Stimulated activated naive CD8-positive, alpha-beta T cell treated with anti-CD3 and anti-CD28 coated beads, Interleukin-15, Interleukin-2, amounts not matched to agents 100 U/mL and 50 U/mL, for 24 hours (primary cell): ENCODE results near the gene HOXA1.

Source experiments
- ATAC-seq: fragments of 150-1000 bp; cut with Tn5 transposase; one replicate; pipeline ENCODE4 v1.10.0; 2021
- DNase-seq: peaks from one replicate; pipeline ENCODE4 v3.0.0; 2021

HOXA1 gene

GRCh38 chr7:27092819-27093110 is 3.0 kb downstream of the HOXA1 start:
- ATAC-seq (no peak), DNase-seq (no peak)

- ATAC-seq (no peak), DNase-seq (no peak)
These were observed 3.6 kb downstream of the HOXA1 start for GRCh38 chr7:27091941-27092818.

DNA sequence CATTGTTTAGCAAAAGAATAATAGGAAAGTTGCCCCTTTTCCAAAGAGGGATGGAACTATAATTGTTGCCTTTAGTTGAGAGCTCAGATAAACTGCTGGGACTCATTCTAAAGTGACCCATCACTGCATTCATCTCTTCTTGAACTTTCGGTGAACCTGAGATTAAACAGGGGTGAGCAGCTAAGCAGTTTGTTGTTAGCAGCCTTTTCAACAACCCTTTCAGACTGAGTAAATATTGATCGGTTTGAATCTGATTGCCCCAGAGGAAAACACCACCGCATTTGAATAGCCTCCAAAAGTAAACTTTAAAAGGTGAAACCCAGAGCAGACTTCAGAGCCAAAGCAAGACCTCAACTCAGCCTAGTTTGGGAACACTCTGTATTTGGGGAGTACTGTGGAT is 4.7 kb downstream of the HOXA1 start:
- no peak for DNase-seq

GRCh38 chr7:27088002-27088922 is 7.5 kb downstream of the HOXA1 start:
- DNase-seq: no peak
- no peak for ATAC-seq

More for the DNA sequence above, 4.7 kb downstream of the HOXA1 start:
- no peak for ATAC-seq

GRCh38 chr7:27083646-27084045 is 12.2 kb downstream of the HOXA1 start:
- ATAC-seq: no peak
- no peak for DNase-seq

- ATAC-seq: no peak
These were observed 13.6 kb downstream of the HOXA1 start for GRCh38 chr7:27082171-27082570.

DNA sequence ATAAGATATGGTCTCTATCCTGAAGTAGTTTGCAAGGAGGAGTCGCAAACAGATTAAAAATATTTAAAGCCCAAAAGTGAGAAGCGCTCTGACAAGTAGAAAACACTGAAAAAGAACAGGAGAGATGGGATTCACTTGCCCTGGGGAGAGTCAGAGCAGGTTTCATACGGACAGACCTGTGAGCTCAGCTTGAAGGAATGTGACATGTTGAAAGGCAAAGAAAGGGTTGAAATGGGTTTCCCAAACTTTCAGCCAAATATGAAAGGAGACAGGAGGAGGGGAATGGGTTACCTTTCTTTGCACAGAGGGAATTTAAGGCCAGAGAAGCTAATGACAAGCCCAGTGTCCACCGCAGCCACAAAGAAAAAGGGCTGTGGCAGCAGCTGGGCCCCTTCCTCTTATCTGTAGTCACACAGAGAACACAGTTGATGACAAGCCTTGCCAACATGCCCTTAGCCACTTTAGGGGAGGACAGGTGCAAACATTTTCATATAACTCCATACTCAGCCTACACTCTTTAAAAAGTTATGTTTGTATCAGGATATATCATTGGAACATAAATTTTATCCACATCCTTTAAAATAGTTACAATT is 14.9 kb downstream of the HOXA1 start:
- ATAC-seq: no peak
- DNase-seq: no peak

More at GRCh38 chr7:27082171-27082570, 13.6 kb downstream of the HOXA1 start:
- DNase-seq: no peak

DNA sequence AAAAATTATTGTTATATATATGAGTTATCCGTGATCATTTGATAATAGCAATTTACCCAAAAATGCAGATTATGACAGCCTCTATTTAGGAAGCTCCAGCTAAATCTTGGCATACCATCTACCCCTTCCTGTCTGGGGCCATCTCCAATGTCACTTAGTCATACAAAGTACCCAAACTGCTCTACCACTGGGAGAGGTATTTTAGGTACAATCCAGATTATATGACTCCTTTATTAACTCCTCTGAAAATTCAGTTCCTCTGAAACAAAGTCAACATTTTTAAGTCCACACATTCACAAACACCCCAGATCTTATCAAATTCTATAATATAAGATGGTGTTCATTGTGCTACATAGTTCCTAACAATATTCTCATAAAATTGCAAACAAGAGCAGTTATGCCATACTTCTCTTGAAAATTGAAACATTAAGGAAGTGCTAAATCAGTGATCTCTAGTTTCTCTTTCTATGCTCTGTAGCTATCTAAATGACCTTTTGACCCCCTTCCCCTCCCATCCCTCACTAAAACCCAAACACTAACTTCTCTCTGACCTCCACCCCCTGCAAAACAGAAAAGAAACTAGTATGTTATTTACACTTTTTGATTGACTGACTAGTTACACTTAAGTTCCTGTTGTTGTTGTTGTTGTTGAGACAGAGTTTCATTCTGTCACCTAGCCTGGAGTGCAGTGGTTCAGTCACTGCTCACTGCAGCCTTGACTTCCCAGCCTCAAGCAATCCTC is 16.4 kb downstream of the HOXA1 start:
- no peak for ATAC-seq
- DNase-seq: no peak

DNA sequence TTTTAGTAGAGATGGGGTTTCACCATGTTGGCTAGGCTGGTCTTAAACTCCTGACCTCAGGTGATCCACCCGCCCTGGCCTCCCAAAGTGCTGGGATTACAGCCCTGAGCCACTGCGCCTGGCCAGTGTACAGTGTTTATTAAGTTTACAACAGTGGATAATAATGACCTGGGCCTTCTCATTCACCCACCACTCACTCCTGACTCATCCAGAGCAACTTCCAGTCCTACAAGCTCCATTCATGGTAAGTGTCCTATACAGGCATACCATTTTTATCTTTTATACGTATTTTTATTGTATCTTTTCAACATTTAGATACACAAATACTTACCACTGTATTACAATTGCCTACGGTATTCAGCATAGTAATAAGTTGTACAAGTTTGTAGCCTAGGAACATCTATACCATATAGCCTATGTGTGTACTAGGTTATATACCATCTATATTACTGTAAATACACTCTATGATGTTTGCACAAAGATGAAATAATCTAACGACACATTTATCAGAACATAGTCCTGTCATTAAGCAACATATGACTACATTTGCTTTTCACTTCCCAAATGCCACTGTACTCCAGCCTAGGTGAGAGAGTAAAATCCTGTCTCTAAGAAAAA is 17.1 kb downstream of the HOXA1 start:
- DNase-seq (no peak), ATAC-seq (no peak)

GRCh38 chr7:27073076-27073475 is 22.7 kb downstream of the HOXA1 start:
- DNase-seq: no peak
- no peak for ATAC-seq

DNA sequence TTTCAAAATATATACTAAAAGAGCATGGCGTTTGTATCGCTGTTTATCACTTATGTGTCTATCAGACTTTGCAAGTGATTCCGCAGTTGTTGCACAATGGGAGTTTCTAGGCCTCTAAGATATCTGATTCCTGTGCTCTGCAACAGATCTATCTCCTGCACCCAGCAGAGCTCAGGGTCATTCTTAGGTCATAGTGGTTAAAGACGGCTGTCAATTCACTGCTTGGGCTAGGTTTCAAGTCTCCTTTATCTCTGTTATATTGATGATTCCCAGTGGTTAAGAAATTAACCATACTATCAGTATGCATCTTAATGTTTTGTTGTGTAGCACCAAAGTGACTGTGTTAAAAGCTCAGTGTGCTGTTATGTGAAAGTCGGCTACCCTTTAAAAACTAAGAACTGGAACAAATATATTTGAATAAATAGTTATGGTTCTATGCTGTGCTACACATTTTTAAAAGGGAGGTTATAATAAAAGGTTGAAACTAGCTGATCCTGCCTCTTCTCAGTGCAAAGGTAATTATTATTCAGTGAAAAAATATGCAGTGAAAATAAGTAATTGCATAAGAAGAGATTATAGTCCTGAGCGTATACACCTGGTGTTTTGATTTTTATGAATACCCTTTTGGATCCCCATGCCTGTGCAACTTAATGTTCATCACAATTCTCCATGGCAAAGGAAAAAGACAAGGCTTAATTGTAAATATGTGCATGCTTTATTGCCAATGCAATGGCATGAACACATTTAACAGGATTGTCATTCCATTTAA is 24.0 kb downstream of the HOXA1 start:
- no peak for DNase-seq
- ATAC-seq: no peak

GRCh38 chr7:27068259-27068658 is 27.5 kb downstream of the HOXA1 start:
- no peak for DNase-seq
- ATAC-seq: no peak

DNA sequence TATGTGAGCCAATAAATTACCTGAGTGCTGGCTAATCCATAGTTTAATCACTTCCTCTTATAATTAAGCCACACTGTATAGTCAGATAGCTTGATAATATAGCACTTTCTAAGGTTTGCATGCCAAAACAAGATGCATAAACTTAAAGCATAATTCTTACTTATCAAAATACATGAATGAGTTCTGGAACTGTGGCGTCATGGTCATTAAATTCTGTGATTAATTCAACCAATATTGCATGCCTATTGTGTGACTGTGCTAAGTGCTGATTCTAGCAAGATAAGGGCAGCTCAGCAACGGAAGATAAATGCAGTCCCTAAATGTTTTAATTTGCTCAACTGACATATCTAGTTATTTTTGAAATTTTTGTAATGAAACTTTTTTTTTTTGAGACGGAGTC is 29.7 kb downstream of the HOXA1 start:
- ATAC-seq (no peak), DNase-seq (no peak)

GRCh38 chr7:27065709-27066108 is 30.1 kb downstream of the HOXA1 start:
- ATAC-seq (no peak), DNase-seq (no peak)

DNA sequence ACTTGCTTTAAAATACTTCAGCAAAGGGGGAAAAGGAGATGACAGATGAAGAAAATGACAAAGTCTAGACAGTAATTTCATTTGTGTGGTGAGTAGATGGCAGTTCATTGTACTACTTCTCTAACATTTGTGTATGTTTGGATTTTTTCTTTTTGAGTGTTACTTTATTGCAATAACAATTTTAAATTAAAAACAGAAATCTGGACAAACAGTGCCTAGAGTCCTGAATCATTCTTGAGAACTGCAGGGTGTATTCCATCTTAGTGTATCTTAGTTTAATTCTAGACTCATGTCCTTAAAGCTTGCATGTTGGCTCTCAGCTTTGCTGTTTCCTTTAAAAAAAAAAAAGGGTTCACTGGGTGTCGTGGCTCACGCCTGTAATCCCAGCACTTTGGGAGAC is 31.1 kb downstream of the HOXA1 start:
- no peak for DNase-seq

DNA sequence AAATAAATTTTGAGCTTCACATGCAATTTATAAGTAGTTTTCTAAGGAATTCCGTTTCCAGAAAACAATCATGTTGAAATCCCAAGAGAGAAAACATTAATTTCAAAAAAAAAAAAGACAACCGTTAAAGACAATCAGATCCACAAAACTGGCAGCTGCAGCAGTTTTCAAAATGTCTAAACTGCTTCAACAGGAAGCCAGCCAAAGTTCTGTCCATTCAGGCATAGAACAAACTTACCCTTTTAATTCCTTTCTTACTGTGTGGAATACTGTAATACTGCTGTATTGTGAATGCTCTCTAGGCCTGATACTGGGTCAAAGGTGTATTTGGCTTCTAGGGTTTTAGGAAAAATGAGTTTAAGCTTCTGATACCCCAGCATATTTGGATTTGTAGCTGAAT is 31.6 kb downstream of the HOXA1 start:
- DNase-seq (no peak), ATAC-seq (no peak)

More for the DNA sequence above, 31.1 kb downstream of the HOXA1 start:
- ATAC-seq: no peak

DNA sequence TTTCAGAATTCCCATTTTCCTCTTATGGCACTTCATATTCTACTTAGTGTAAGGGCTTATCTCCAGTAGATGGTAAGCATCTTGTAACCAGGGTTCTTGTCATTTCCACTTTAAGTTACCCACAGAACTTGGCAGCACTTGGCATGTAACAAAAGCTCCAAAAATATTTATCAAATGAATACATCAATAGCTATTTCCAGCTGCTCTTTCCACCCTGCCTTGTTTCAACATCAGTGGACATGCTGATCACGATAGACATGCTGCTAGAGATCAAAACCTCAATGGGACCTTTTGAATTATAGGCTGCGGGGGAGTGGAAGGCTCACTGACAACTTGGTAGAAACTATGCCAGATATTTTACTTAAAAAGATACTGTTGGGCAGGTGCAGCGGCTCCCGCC is 32.9 kb downstream of the HOXA1 start:
- ATAC-seq (no peak), DNase-seq (no peak)

DNA sequence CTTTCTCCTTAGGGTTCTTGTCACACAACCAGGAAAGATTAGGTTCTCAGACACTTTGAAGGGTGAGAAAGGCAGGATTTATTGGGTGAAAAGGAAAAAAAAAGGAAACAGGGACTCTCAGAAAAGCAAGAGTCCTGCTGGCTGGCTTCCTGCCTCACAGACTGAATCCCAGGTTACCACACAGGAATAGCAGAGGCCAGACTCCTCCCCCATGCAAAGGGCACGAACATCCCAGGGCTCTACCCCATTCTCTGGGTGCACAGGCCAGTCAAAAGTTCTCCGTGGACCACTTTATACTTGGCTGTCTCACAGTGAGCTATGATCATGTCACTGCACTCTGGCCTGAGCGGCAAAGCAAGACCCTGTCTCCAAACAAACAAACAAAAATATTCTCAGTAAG is 42.6 kb downstream of the HOXA1 start:
- ATAC-seq (no peak), DNase-seq (no peak)

DNA sequence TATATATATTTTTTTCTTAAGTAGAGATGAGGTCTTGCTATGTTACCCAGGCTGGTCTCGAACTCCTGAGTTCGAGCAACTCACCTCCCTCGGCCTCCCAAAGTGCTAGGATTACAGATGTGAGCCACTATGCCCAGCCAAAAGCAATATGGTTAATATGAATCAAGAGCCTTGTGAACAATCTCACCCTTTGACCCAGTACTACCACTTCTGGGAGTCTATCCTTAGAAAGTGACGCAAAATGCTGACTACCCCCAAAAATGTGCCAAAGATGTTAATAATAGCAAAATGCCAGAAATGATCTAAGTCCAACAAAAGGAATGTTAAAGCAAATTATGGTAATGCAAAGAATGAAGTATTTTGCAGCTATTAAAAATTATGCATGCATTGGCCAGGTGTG is 44.3 kb downstream of the HOXA1 start:
- ATAC-seq (no peak), DNase-seq (no peak)

GRCh38 chr7:27048438-27048837 is 47.4 kb downstream of the HOXA1 start:
- ATAC-seq: no peak
- DNase-seq: no peak
